SK-N-SH (cell line): ENCODE measurements around the gene CUL3.

ENCODE experiments used
- SMC3 ChIP-seq: IDR thresholded peaks from 2 replicates; pipeline ENCODE4 v1.6.1; 2012; ENCODE audit warnings: low read depth, low read length, improper control_type of control experiment
- TF ChIP-seq, protein P1 (sequence below): fragments of 200-600 bp; sonication (generic); IDR thresholded peaks from 2 replicates; pipeline ENCODE4 v1.6.1; 2017; ENCODE audit warnings: antibody characterized with exemption, mild to moderate bottlenecking, moderate library complexity

DNA sequence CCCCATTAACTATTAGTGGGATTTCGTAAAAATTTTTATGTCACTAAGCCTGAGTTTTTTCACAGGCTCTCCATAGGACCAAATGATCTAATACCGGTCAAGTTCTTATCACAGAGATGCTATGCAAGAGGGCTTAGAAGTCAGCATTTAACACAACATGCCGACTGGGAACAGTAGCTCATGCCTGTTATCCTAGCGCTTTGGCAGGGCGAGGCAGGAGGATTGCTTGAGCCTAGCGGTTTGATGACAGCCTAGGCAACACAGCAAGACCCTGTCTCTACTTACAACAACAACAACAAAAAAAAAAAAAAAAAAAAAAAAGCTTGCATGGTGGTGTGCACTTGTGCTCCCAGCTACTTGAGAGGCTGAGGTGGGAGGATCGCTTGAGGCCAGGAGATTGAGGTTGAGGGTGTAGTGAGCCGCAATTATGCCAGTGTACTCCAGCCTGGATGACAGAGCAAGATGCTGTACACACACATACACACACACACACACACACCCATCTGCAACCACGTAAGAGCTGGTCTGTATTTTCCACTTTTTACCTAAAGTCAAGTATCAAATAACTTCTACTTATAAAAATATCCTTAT, 115.7 kb downstream of the CUL3 start:
- TF ChIP-seq, protein P1, sequence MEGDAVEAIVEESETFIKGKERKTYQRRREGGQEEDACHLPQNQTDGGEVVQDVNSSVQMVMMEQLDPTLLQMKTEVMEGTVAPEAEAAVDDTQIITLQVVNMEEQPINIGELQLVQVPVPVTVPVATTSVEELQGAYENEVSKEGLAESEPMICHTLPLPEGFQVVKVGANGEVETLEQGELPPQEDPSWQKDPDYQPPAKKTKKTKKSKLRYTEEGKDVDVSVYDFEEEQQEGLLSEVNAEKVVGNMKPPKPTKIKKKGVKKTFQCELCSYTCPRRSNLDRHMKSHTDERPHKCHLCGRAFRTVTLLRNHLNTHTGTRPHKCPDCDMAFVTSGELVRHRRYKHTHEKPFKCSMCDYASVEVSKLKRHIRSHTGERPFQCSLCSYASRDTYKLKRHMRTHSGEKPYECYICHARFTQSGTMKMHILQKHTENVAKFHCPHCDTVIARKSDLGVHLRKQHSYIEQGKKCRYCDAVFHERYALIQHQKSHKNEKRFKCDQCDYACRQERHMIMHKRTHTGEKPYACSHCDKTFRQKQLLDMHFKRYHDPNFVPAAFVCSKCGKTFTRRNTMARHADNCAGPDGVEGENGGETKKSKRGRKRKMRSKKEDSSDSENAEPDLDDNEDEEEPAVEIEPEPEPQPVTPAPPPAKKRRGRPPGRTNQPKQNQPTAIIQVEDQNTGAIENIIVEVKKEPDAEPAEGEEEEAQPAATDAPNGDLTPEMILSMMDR, result no peak
- TF ChIP-seq SMC3, result no peak
